ENCODE results near the gene PHF2. TPM values are rescaled to one million over a fixed set of nuclear protein-coding genes. Genes with fewer than 3 reads are reported as not detected.
A peak's percentile ranks its signal among the peaks of the same experiment; 100 is the strongest.

PHF2 gene
- total and polyA plus RNA-seq, 2 of the 4 experiments (the other 2 are of a cell fraction): 5.9 to 9.5 TPM

DNA sequence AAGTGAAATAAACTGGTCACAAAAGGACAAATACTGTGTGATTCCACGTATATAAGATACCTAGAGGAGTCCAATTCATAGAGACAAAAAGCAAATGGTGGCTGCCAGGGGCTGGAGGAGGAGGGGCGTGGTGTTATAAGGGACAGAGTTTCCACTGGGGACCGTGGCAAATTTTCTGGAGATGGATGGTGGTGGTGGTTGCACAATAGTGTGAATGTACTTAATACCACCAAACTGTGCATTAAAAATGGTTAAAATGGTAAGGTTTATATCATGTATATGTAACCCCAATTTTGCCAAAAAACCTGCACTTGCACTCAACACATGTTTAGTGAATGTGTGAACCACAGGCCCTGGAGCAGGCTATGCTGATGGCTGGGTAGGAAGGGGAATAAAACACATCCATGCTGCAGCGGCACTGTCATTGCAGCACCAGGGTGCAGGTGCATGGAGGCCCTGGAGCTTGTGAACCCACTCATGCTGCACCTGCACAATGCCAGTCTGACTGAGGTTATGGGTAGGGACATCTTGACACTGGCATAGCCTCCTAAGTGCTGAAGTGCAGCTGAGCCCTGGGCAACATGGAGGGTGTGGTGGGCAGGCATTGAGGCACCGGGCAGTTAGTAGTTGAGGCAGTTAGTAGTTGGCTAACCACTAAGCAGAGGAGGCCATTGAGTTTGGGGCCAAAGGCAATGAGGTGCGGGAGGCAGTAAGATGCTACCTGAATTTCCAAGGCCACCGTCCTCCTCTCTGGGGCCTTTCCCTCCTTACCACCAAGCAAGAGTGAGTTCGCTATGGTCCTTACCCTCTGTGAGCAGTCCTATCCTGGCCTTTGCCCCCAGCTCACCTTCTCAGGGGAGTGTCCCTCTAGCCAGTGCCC is 3.5 kb upstream of the PHF2 start:
- Histone ChIP-seq H3K79me1 (ENCODE audit: low read depth in 1 of 2, low read length in 2 of 2) (peaks cover 10 to 44% of the 10 kb centered on the region in 2 experiments), H3K9me1 (ENCODE audit: insufficient read depth, low read length) (peaks cover 11% of the 10 kb centered on the region), H4K8ac (ENCODE audit: low read depth in 2 of 2, low read length in 2 of 2) (no peak overlapping the region), H3K4me3 (ENCODE audit: insufficient read depth, low read depth, low read length) (no peak overlapping the region), H4K91ac (ENCODE audit: insufficient read depth, low read depth, low read length) (no peak overlapping the region), H2AK9ac (replicated peaks; ENCODE audit: low read depth, low read length, poor library complexity) (no peak overlapping the region), H3K4ac (ENCODE audit: low read depth, low read length) (no peak overlapping the region), H4K5ac (ENCODE audit: low read depth, low read length) (no peak overlapping the region), H3K27ac (ENCODE audit: insufficient read depth, low read length) (no peak overlapping the region), H2AK5ac (ENCODE audit: low read depth, low read length) (no peak overlapping the region), H2BK120ac (ENCODE audit: low read depth, low read length) (no peak overlapping the region), H3K9me3 (ENCODE audit: control insufficient read depth, insufficient read depth, low read length) (no peaks in the 10 kb centered on the region), H3K56ac (ENCODE audit: extremely low read depth, insufficient read depth, low read length) (no peak overlapping the region), H2BK15ac (ENCODE audit: low read depth, low read length) (no peak overlapping the region), H3K14ac (replicated peaks; ENCODE audit: low read depth, low read length) (no peak overlapping the region), H3K9ac (ENCODE audit: low read depth, low read length) (no peak overlapping the region), H3K4me1 (ENCODE audit: control insufficient read depth, insufficient read depth, low read length) (peaks cover 11% of the 10 kb centered on the region), H3K27me3 (ENCODE audit: control insufficient read depth, insufficient read depth, low read length) (no peaks in the 10 kb centered on the region), H2AFZ (replicated peaks; ENCODE audit: low read length, poor library complexity) (no peak overlapping the region), H2BK5ac (ENCODE audit: low read depth, low read length, poor library complexity, severe bottlenecking) (no peak overlapping the region), H3K4me2 (ENCODE audit: low read depth, low read length) (no peak overlapping the region), H3K23ac (ENCODE audit: low read depth, low read length) (no peak overlapping the region), H3K36me3 (ENCODE audit: control insufficient read depth, insufficient read depth, low read length) (no peaks in the 10 kb centered on the region), H2BK20ac (ENCODE audit: low read depth, low read length) (no peak overlapping the region), H3K18ac (ENCODE audit: low read depth, low read length) (no peak overlapping the region), H4K20me1 (ENCODE audit: insufficient read depth, low read length) (peaks cover 5% of the 10 kb centered on the region)
- no CpG with 5 or more reads among the region's 8 CpGs for whole genome bisulfite sequencing, 2 experiments (ENCODE audit: extremely low coverage in 2 of 2, insufficient read length in 1 of 2)
- CTCF ChIA-PET: no interaction called here
- ATAC-seq (ENCODE audit: low read depth): no peak
- POLR2A ChIA-PET (ENCODE audit: unreplicated experiment): no interaction called here
- DNase-seq: no peak
- in situ Hi-C loops (cut with MboI; ENCODE audit: low sequenced_read_pairs) (loop anchor here (25.0 kb wide), 1 partner anchor 461 kb away; no protein-coding TSS in a partner anchor), intact Hi-C loops (cut with micrococcal nuclease) (no loop called here), dilution Hi-C loops (cut with HindIII; ENCODE audit: low sequenced_read_pairs, unreplicated experiment) (no loop called here)
- BruUV-seq (replicated peaks): no TSS peak
- no peak for TF ChIP-seq CHD1 (IDR thresholded peaks at IDR 0.05; ENCODE audit: low read depth, low read length)
- no peak for TF ChIP-seq MAZ (IDR thresholded peaks at IDR 0.05; ENCODE audit: borderline replicate concordance, low read depth, low read length)
- peak; percentile 58 for TF ChIP-seq CEBPB (IDR thresholded peaks at IDR 0.05; ENCODE audit: low read depth, low read length)
